Upper lobe of left lung (tissue), 4 donors: ENCODE data around the gene ZDHHC13.

Experiments
- CTCF ChIP-seq, 6 experiments: fragments of 450-650 bp in 4 of 6; fragments of 200-600 bp in 2 of 6; sonication (generic) in 2 of 6; IDR thresholded peaks; one replicate each; pipeline ENCODE4 v1.5.1; 2016 to 2019; ENCODE audit warnings: antibody characterized with exemption in 6 of 6
- POLR2A ChIP-seq, 4 donors: fragments of 450-650 bp; IDR thresholded peaks; one replicate each; pipeline ENCODE4 v1.5.1; 2016 to 2017; ENCODE audit warnings: antibody characterized with exemption in 4 of 4, mild to moderate bottlenecking in 2 of 4

GRCh38 chr11:19168090-19168489 is 51.1 kb downstream of the ZDHHC13 start:
- TF ChIP-seq CTCF (IDR thresholded peaks at IDR 0.05) (no peak), POLR2A (IDR thresholded peaks at IDR 0.05) (no peak)
